Measurements from ENCODE around the gene CEACAM21. TPM values are rescaled to one million over a fixed set of nuclear protein-coding genes. Genes with fewer than 3 reads are reported as not detected.

The CEACAM21 gene
- total RNA-seq, 2 experiments from 2014 or later = 30.7 to 34.9 TPM

GRCh38 chr19:41565379-41565720, 10.6 kb upstream of the CEACAM21 start:
- POLR2A ChIA-PET = interaction anchor here (0.7 to 13.1 kb wide), 6 partner anchors 11 to 213 kb away, joined by 3 to 286 read pairs (median 4); partner anchors contain the start of genes CEACAM21 and DMAC2
- DNase-seq = peak in 2 of 14 experiments; percentile 33 to 53
- Mint-ChIP-seq H3K9me3 (no peaks in the 10 kb centered on the region), H3K4me3 (peak overlapping the region; percentile 69), H3K27ac (peak overlapping the region; percentile 9), H3K4me1 (ENCODE audit: low read depth) (peaks cover 79% of the 10 kb centered on the region), H3K27me3 (no peaks in the 10 kb centered on the region), H3K36me3 (ENCODE audit: low read depth) (peaks cover 51% of the 10 kb centered on the region)
- CTCF ChIA-PET = interaction anchor here (0.7 to 2.3 kb wide), 3 partner anchors 19 to 116 kb away, joined by 3 to 5 read pairs (median 3); no protein-coding TSS in a partner anchor
- peak overlapping the region; percentile 43 for H3K4me3 ChIP-seq (ENCODE audit: low read length)
- H3K27me3 ChIP-seq (ENCODE audit: control insufficient read depth in 1 of 2, insufficient read depth in 2 of 2, low read length in 2 of 2) = no peaks in the 10 kb centered on the region
- no peak for TF ChIP-seq CTCF (IDR thresholded peaks at IDR 0.05)
- no peak overlapping the region for H3K27ac ChIP-seq (ENCODE audit: low read depth in 1 of 2, low read length in 2 of 2)
- no peak for ATAC-seq (ENCODE audit: poor library complexity)
- intact Hi-C loops (cut with DNase I, micrococcal nuclease) = no loop called here
- H3K36me3 ChIP-seq (ENCODE audit: insufficient read depth, low read length) = peaks cover 26% of the 10 kb centered on the region
- no peaks in the 10 kb centered on the region for H3K9me3 ChIP-seq (ENCODE audit: control insufficient read depth in 1 of 2, insufficient read depth in 1 of 2, low read length in 2 of 2)
- peaks cover 38% of the 10 kb centered on the region for H3K4me1 ChIP-seq (ENCODE audit: insufficient read depth, low read length)

GRCh38 chr19:41566001-41566400, 10.0 kb upstream of the CEACAM21 start:
- H3K27ac Mint-ChIP-seq = peak overlapping the region; percentile 9
- TF ChIP-seq CTCF (IDR thresholded peaks at IDR 0.05) = no peak
- ChIA-PET POLR2A (interaction anchor here (0.7 to 13.1 kb wide), 8 partner anchors 8 to 302 kb away, joined by 3 to 286 read pairs (median 4); partner anchors contain the start of gene CEACAM21), CTCF (interaction anchor here (0.6 to 2.3 kb wide), 4 partner anchors 20 to 117 kb away, joined by 3 to 5 read pairs (median 3); no protein-coding TSS in a partner anchor)
- H3K4me1 ChIP-seq (ENCODE audit: insufficient read depth, low read length) = peaks cover 44% of the 10 kb centered on the region
- no peaks in the 10 kb centered on the region for H3K27me3 ChIP-seq (ENCODE audit: control insufficient read depth in 1 of 2, insufficient read depth in 2 of 2, low read length in 2 of 2)
- peaks cover 78% of the 10 kb centered on the region for H3K4me1 Mint-ChIP-seq (ENCODE audit: low read depth)
- no peak overlapping the region for H3K27ac ChIP-seq (ENCODE audit: low read depth in 1 of 2, low read length in 2 of 2)
- no peaks in the 10 kb centered on the region for H3K9me3 ChIP-seq (ENCODE audit: control insufficient read depth in 1 of 2, insufficient read depth in 1 of 2, low read length in 2 of 2)
- no peaks in the 10 kb centered on the region for H3K27me3 Mint-ChIP-seq
- intact Hi-C loops (cut with DNase I, micrococcal nuclease) = no loop called here
- peaks cover 49% of the 10 kb centered on the region for H3K36me3 Mint-ChIP-seq (ENCODE audit: low read depth)
- no peaks in the 10 kb centered on the region for H3K9me3 Mint-ChIP-seq
- DNase-seq = no peak
- no peak overlapping the region for H3K4me3 Mint-ChIP-seq
- peaks cover 25% of the 10 kb centered on the region for H3K36me3 ChIP-seq (ENCODE audit: insufficient read depth, low read length)
- H3K4me3 ChIP-seq (ENCODE audit: low read length) = no peak overlapping the region
- ATAC-seq (ENCODE audit: poor library complexity) = no peak

GRCh38 chr19:41569481-41570150, 6.3 kb upstream of the CEACAM21 start:
- Mint-ChIP-seq H3K4me1 (ENCODE audit: low read depth) (peaks cover 46% of the 10 kb centered on the region), H3K36me3 (ENCODE audit: low read depth) (peaks cover 38% of the 10 kb centered on the region), H3K4me3 (no peak overlapping the region), H3K27ac (no peak overlapping the region), H3K9me3 (no peaks in the 10 kb centered on the region), H3K27me3 (no peaks in the 10 kb centered on the region)
- no peaks in the 10 kb centered on the region for H3K27me3 ChIP-seq (ENCODE audit: control insufficient read depth in 1 of 2, insufficient read depth in 2 of 2, low read length in 2 of 2)
- ChIA-PET CTCF (interaction anchor here (0.8 to 2.8 kb wide), 12 partner anchors 12 to 365 kb away, joined by 3 to 39 read pairs (median 7); no protein-coding TSS in a partner anchor), POLR2A (interaction anchor here (0.7 to 5.3 kb wide), 10 partner anchors 8 to 307 kb away, joined by 3 to 19 read pairs (median 4); partner anchors contain the start of gene HNRNPUL1)
- no peak for TF ChIP-seq CTCF (IDR thresholded peaks at IDR 0.05)
- ATAC-seq (ENCODE audit: poor library complexity) (no peak), DNase-seq (no peak)
- H3K9me3 ChIP-seq (ENCODE audit: control insufficient read depth in 1 of 2, insufficient read depth in 1 of 2, low read length in 2 of 2) = no peaks in the 10 kb centered on the region
- H3K36me3 ChIP-seq (ENCODE audit: insufficient read depth, low read length) = peaks cover 37% of the 10 kb centered on the region
- H3K27ac ChIP-seq (ENCODE audit: low read depth in 1 of 2, low read length in 2 of 2) = no peak overlapping the region
- intact Hi-C loops (cut with DNase I, micrococcal nuclease) = loop anchor here (1.0 to 10.0 kb wide), 4 partner anchors 53 to 365 kb away; no protein-coding TSS in a partner anchor
- no peak overlapping the region for H3K4me3 ChIP-seq (ENCODE audit: low read length)
- H3K4me1 ChIP-seq (ENCODE audit: insufficient read depth, low read length) = peaks cover 24% of the 10 kb centered on the region

Data from CD4-positive, alpha-beta T cell (primary cell).